Cardiac fibroblast (primary cell): ENCODE data around the gene IPMK.

Experiments used
- DNase-seq, 2 donors: peaks; one replicate each; pipeline versions ENCODE4 v3.0.0 to v3.0.0-alpha.2; 2010; ENCODE audit warnings: low read depth in 2 of 2
- H3K4me3 ChIP-seq, 2 donors: replicated peaks in 1 of 2; 1 replicate in 1 of 2; 2 replicates in 1 of 2; pipeline ENCODE4 v1.5.1; 2011; ENCODE audit warnings: low read depth in 2 of 2, low read length in 2 of 2, mild to moderate bottlenecking in 2 of 2, moderate library complexity in 1 of 2
- TF ChIP-seq, protein P1 (sequence below): IDR thresholded peaks from one replicate; pipeline ENCODE4 v1.5.1; 2011; ENCODE audit warnings: low read depth, mild to moderate bottlenecking, low read length, inconsistent platforms

Gene IPMK

DNA sequence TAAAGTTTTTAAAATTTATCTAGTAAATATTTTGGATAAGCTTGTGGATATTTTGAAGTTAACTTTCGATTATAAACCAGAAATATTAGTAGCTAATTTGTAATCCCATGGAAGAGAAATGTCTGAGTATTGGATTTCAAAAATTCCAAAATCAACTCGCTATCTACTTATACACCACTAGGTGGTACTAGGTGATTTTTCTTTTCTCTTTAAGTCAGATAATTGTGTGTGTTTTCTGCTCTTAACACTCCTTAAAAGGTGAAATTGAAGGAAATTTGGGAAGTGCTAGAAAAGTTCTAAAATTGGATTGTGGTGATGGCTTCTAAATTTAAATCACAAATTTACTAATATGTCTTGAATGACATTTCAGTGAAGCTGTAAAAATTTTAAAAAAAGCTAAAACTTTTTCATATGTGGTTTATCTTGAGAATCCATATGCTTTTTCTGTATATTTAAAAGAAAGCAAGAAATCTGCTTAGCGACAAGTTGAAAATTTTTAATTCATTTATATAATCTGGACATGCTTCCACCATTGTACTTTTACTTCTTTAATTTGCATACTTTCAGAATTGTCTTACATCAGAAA lies 90.2 kb downstream of the IPMK start:
- peak; percentile 61 to 65 for DNase-seq
- TF ChIP-seq, protein P1, sequence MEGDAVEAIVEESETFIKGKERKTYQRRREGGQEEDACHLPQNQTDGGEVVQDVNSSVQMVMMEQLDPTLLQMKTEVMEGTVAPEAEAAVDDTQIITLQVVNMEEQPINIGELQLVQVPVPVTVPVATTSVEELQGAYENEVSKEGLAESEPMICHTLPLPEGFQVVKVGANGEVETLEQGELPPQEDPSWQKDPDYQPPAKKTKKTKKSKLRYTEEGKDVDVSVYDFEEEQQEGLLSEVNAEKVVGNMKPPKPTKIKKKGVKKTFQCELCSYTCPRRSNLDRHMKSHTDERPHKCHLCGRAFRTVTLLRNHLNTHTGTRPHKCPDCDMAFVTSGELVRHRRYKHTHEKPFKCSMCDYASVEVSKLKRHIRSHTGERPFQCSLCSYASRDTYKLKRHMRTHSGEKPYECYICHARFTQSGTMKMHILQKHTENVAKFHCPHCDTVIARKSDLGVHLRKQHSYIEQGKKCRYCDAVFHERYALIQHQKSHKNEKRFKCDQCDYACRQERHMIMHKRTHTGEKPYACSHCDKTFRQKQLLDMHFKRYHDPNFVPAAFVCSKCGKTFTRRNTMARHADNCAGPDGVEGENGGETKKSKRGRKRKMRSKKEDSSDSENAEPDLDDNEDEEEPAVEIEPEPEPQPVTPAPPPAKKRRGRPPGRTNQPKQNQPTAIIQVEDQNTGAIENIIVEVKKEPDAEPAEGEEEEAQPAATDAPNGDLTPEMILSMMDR, result peak; percentile 51
- H3K4me3 ChIP-seq, result no peak overlapping the region

DNA sequence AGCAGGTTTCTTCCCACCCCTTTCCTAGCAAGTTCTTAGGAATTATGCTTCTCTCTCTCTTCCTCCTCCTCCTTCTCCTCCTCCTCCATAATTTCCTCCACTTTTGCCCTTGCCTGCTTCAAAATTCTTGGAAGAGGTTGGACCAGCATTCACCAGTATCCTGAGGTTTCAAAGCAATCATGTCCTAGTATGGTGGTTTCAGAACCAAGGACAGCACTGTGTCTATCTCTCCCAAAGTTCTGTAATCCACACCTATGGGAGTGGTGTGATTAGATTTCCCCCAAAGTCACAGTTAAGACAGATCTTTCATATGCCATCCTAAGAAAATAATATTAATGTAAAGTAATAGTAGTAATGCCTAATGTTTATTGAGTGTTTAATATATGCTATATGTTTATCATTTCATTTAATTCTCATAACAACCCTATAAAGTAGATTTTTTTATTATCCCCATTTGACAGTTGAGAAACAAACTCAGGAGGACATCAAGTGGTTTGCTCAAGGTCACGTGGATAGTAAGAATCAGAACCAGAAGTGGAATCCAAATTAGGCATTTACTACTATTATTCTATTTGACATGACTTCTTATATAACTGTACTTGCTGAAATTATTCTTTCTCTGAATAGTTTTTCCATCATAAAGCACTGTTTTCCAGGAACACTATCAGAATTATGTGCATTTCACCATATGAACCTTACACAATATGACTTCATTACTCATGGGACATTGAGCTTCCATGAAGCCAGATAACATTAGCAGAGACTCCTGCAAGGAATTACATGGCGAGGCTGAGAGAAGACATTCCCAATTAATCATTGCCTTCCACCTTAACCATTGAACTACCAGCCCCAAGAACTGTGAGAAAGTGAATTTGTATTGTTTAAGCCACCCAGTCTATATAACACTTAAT lies 91.4 kb downstream of the IPMK start:
- H3K4me3 ChIP-seq, result no peak overlapping the region
- DNase-seq, result peak; percentile 49 to 63
- TF ChIP-seq, protein P1, result no peak

DNA sequence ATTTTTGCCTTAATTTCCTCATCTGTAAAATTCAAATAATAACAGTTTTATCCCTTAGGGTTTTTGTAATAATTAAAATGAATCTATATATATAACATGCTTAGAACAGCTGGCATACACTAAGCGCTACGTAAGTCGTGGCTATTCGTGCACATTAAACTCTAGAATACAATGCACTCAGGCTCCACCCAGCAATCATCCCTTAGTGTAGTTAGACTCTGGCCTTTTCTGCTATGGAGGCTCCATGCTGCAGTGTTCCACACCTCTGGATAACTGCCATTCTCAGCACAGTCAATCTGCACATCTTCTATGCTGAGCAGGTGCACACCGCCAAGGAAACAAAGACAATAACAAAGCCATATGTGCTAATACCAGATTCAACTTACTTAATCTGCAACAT lies 92.9 kb downstream of the IPMK start:
- H3K4me3 ChIP-seq, result no peak overlapping the region
- TF ChIP-seq, protein P1, result no peak
- no peak for DNase-seq

DNA sequence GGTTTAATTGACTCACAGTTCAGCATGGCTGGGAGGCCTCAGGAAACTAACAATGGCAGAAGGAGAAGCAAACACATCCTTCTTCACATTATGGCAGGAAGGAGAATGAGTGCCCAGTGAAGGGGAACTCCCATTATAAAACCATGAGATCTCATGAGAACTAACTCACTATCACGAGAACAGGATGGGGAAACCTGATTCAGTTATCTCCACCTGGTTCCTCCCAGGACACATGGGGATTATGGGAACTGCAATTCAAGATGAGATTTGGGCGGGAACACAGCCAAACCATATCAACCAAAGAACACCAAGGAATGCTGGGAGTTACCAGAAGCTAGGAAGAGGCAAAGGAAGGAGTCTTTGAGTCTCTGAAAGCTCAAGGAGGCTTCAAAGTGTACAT lies 94.3 kb downstream of the IPMK start:
- no peak overlapping the region for H3K4me3 ChIP-seq
- no peak for DNase-seq
- TF ChIP-seq, protein P1, result no peak

DNA sequence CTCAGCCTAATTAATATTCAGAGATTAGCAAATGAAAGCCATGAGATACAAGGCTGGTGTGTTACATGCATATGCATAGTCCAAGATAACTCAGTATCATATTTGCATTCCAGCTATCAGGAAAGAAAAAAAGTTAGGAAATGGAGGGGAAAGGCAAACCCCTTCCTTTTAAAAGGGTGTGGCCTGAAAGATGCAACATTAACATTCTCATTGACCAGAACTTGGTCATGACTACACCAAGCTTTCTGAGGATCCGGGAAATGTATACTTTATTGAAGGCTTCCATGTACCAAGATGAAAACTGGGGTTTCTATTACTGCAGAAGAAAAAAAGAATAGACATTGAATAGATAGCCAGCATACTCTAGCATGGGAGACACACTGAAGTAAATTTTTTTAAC lies 96.5 kb downstream of the IPMK start:
- TF ChIP-seq, protein P1, result no peak
- no peak for DNase-seq
- H3K4me3 ChIP-seq, result no peak overlapping the region

DNA sequence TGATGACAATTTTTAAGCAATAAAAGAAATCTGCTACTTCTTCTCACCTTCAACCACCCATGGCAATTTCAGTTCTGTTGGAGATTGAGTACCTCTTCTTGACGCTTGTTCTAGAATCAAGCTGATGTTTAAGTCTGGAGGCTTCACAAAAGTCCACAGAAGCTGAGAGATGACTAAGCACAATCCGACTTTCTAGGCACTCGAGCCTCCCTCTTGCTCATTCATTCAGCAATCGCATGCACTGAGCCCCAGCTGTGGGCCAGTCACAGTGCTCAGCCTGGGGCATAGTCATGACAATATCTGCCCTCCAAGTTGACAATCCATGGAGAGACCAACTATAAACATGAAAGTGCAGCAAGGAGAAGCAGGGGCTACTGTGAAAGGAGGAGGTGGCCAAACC lies 103.2 kb downstream of the IPMK start:
- TF ChIP-seq, protein P1, result no peak
- no peak overlapping the region for H3K4me3 ChIP-seq
- no peak for DNase-seq
